HCT116 (cell line): ENCODE measurements around the gene PTPRO. TPM values are rescaled to one million over a fixed set of nuclear protein-coding genes. Genes with fewer than 3 reads are reported as not detected.
A peak's percentile ranks its signal among the peaks of the same experiment; 100 is the strongest.

Experiments
- ATAC-seq: fragments of 200-7000 bp; cut with Tn5 transposase; 2 replicates; pipeline ENCODE4 v1.9.1; 2020; ENCODE audit warnings: mild to moderate bottlenecking, moderate library complexity
- BruUV-seq: library from RNA; stranded (reverse); fragments of 400-500 nt; replicated peaks from 2 replicates; lab custom pipeline; 2021; lab: Mats Ljungman, UMichigan
- CTCF ChIA-PET: fragments of 300-600 bp; sonication (Branson Sonifier 250); formaldehyde crosslinking; loops from one replicate; lab custom pipeline; 2021; ENCODE audit warnings: antibody characterized with exemption; lab: Charles Lee
- POLR2A ChIA-PET: fragments of 300-600, 350-600 bp; sonication (Branson Sonifier 250); formaldehyde crosslinking; loops from one replicate; lab custom pipeline; 2021; ENCODE audit warnings: antibody characterized with exemption; lab: Charles Lee
- RAD21 ChIA-PET, 2 experiments: fragments of 300-600 bp; sonication (Branson Sonifier 250); formaldehyde crosslinking; loops; one replicate each; lab custom pipeline; 2023; ENCODE audit warnings: low total read pairs in 2 of 2; ENCODE audit not compliant: uncharacterized antibody in 2 of 2, unreplicated experiment in 2 of 2, low non-redundant PET in 1 of 2; lab: Charles Lee
- DNase-seq: peaks from one replicate; pipeline ENCODE4 v3.0.0-alpha.2; 2010; ENCODE audit warnings: low read depth, low spot score
- H2AFZ ChIP-seq: fragments of 200-600 bp; shearing (Covaris generic), sonication (generic); 2 replicates; pipeline ENCODE4 v1.6.1; 2017; ENCODE audit warnings: low read depth, mixed run types, mixed read lengths, antibody characterized with exemption, low read length; ENCODE audit not compliant: poor library complexity, severe bottlenecking
- H3K27ac ChIP-seq: 2 replicates; pipeline ENCODE4 v1.5.1; 2012; ENCODE audit warnings: low read depth, low read length
- H3K27me3 ChIP-seq: fragments of 200-600 bp; sonication (generic); 2 replicates; pipeline ENCODE4 v1.6.1; 2016; ENCODE audit warnings: mixed run types, low read length, mixed read lengths; ENCODE audit not compliant: insufficient read depth
- H3K36me3 ChIP-seq, 2 experiments: fragments of 200-500 bp in 1 of 2; fragments of 200-600 bp in 1 of 2; sonication (Bioruptor generic) in 1 of 2; sonication (generic) in 1 of 2; 2 replicates each; pipeline versions ENCODE4 v1.5.1 to v1.6.1; 2014 to 2016; ENCODE audit warnings: low read length in 2 of 2, inconsistent platforms in 1 of 2, mixed read lengths in 1 of 2, mixed run types in 1 of 2; ENCODE audit not compliant: insufficient read depth in 2 of 2, control insufficient read depth in 1 of 2
- H3K4me1 ChIP-seq, 2 experiments: fragments of 200-600 bp in 1 of 2; sonication (generic) in 1 of 2; 2 replicates each; pipeline versions ENCODE4 v1.5.1 to v1.6.1; 2012 to 2017; ENCODE audit warnings: low read length in 2 of 2, inconsistent platforms in 1 of 2, mild to moderate bottlenecking in 1 of 2, mixed read lengths in 1 of 2, mixed run types in 1 of 2, moderate library complexity in 1 of 2; ENCODE audit not compliant: insufficient read depth in 2 of 2, control insufficient read depth in 1 of 2
- H3K4me2 ChIP-seq: fragments of 200-600 bp; sonication (generic); 2 replicates; pipeline ENCODE4 v1.6.1; 2017; ENCODE audit warnings: mixed run types, low read length, mixed read lengths
- H3K4me3 ChIP-seq, 2 experiments: fragments of 200-600 bp in 1 of 2; sonication (generic) in 1 of 2; replicated peaks in 1 of 2; 2 replicates each; pipeline ENCODE4 v1.5.1; 2011 to 2016; ENCODE audit warnings: low read length in 2 of 2, control low read depth in 1 of 2, low read depth in 1 of 2, mild to moderate bottlenecking in 1 of 2, mixed read lengths in 1 of 2, mixed run types in 1 of 2
- H3K79me2 ChIP-seq: fragments of 200-600 bp; sonication (generic); 2 replicates; pipeline ENCODE4 v1.6.1; 2017; ENCODE audit warnings: mild to moderate bottlenecking, mixed run types, low read length, moderate library complexity, mixed read lengths; ENCODE audit not compliant: insufficient read depth
- H3K9ac ChIP-seq: fragments of 200-600 bp; sonication (generic); 2 replicates; pipeline ENCODE4 v1.6.1; 2016; ENCODE audit warnings: low read length, mixed read lengths
- H3K9me2 ChIP-seq: fragments of 200-600 bp; sonication (generic), shearing (Covaris generic); 2 replicates; pipeline ENCODE4 v1.6.1; 2017; ENCODE audit warnings: mixed run types, mild to moderate bottlenecking, moderate library complexity; ENCODE audit not compliant: insufficient read depth
- H3K9me3 ChIP-seq, 2 experiments: fragments of 200-500 bp in 1 of 2; fragments of 200-600 bp in 1 of 2; sonication (Bioruptor generic) in 1 of 2; sonication (generic) in 1 of 2; 2 replicates each; pipeline ENCODE4 v1.6.1; 2014 to 2017; ENCODE audit warnings: low read length in 2 of 2, mixed read lengths in 2 of 2, inconsistent platforms in 1 of 2, low read depth in 1 of 2, mild to moderate bottlenecking in 1 of 2, mixed run types in 1 of 2, moderate library complexity in 1 of 2; ENCODE audit not compliant: control insufficient read depth in 1 of 2, insufficient read depth in 1 of 2
- H4K20me1 ChIP-seq: fragments of 200-600 bp; sonication (generic), shearing (Covaris generic); 2 replicates; pipeline ENCODE4 v1.6.1; 2017; ENCODE audit warnings: mixed run types, mild to moderate bottlenecking, moderate library complexity; ENCODE audit not compliant: insufficient read depth
- ELF1 ChIP-seq: IDR thresholded peaks from 2 replicates; pipeline ENCODE4 v1.6.1; 2012; ENCODE audit warnings: low read depth, borderline replicate concordance
- SIN3A ChIP-seq: IDR thresholded peaks from 2 replicates; pipeline ENCODE4 v1.6.1; 2012; ENCODE audit warnings: low read depth
- SP1 ChIP-seq: IDR thresholded peaks from 2 replicates; pipeline ENCODE4 v1.6.1; 2012; ENCODE audit warnings: low read depth
- YY1 ChIP-seq: IDR thresholded peaks from 2 replicates; pipeline ENCODE4 v1.6.1; 2011; ENCODE audit warnings: low read length, low read depth, moderate library complexity, mild to moderate bottlenecking; ENCODE audit not compliant: insufficient replicate concordance; ENCODE audit errors: extremely low read depth
- ZFX ChIP-seq: fragments of 450-650 bp; IDR thresholded peaks from 2 replicates; pipeline ENCODE4 v1.6.1; 2017
- ZNF274 ChIP-seq: fragments of 200-500 bp; sonication (Bioruptor generic); IDR thresholded peaks from 2 replicates; pipeline ENCODE4 v1.6.1; 2014; ENCODE audit warnings: mild to moderate bottlenecking, low read depth, low read length, inconsistent platforms
- intact Hi-C: fragments of 100-400 bp; cut with micrococcal nuclease; formaldehyde crosslinking; loops from 2 replicates; pipeline ENCODE4 v1.10.0; 2022
- total RNA-seq: library from RNA; stranded (reverse); gene quantifications from one replicate; pipeline ENCODE4 v1.2.1, GENCODE V29; 2021; ENCODE audit not compliant: unreplicated experiment
- TF ChIP-seq, protein P1 (sequence below): IDR thresholded peaks from 2 replicates; pipeline ENCODE4 v1.6.1; 2012; ENCODE audit warnings: low read depth

The PTPRO gene
- total RNA-seq, 1 experiment from 2014 or later: not detected

- TF ChIP-seq, protein P1, sequence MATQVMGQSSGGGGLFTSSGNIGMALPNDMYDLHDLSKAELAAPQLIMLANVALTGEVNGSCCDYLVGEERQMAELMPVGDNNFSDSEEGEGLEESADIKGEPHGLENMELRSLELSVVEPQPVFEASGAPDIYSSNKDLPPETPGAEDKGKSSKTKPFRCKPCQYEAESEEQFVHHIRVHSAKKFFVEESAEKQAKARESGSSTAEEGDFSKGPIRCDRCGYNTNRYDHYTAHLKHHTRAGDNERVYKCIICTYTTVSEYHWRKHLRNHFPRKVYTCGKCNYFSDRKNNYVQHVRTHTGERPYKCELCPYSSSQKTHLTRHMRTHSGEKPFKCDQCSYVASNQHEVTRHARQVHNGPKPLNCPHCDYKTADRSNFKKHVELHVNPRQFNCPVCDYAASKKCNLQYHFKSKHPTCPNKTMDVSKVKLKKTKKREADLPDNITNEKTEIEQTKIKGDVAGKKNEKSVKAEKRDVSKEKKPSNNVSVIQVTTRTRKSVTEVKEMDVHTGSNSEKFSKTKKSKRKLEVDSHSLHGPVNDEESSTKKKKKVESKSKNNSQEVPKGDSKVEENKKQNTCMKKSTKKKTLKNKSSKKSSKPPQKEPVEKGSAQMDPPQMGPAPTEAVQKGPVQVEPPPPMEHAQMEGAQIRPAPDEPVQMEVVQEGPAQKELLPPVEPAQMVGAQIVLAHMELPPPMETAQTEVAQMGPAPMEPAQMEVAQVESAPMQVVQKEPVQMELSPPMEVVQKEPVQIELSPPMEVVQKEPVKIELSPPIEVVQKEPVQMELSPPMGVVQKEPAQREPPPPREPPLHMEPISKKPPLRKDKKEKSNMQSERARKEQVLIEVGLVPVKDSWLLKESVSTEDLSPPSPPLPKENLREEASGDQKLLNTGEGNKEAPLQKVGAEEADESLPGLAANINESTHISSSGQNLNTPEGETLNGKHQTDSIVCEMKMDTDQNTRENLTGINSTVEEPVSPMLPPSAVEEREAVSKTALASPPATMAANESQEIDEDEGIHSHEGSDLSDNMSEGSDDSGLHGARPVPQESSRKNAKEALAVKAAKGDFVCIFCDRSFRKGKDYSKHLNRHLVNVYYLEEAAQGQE: no peak
- TF ChIP-seq ELF1 (no peak), SP1 (peak; percentile 41; the same call in 1 of the 2 replicates), SIN3A (no peak), YY1 (no peak), ZFX (no peak)
Measured at GRCh38 chr12:15632708-15633107, 310.4 kb downstream of the PTPRO start (continued).

DNA sequence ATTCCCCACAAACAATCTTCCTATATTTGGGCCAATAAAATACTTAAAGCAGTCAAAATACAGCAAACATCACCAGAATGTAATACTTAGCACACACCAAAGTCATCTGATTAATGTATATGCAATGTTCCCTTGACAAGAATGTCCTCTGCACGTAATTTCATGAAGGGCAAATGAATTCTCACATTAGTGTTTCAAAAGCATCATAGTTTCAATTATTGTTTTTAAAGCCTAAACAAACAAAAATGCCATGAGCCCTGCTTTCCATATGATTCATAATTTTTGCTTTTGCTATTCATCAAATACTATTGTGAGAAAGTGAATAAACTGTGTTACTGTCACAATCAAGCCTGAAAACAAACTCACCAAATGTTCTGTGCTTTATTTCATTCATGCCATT is 310.9 kb downstream of the PTPRO start:
- Histone ChIP-seq H3K9me3 (no peaks in the 10 kb centered on the region), H3K9me2 (no peaks in the 10 kb centered on the region), H3K4me3 (no peak overlapping the region), H2AFZ (no peak overlapping the region), H3K4me1 (peaks cover 85 to 86% of the 10 kb centered on the region in 2 experiments), H3K27ac (peak overlapping the region; percentile 47; the same call in 1 of the 2 replicates), H3K36me3 (no peaks in the 10 kb centered on the region), H3K79me2 (no peaks in the 10 kb centered on the region; the same call in 1 of the 2 replicates), H3K9ac (no peak overlapping the region), H3K4me2 (peak overlapping the region; percentile 50; the same call in 1 of the 2 replicates), H3K27me3 (no peaks in the 10 kb centered on the region), H4K20me1 (no peaks in the 10 kb centered on the region)
- POLR2A ChIA-PET: no interaction called here
- intact Hi-C loops: no loop called here
- CTCF ChIA-PET: interaction anchor here (1.4 kb wide), 1 partner anchor 48 kb away, joined by 3 read pairs; no protein-coding TSS in a partner anchor
- RAD21 ChIA-PET: no interaction called here
- no peak for DNase-seq
- no peak for ATAC-seq
- no TSS peak for BruUV-seq
- TF ChIP-seq ZNF274: no peak
